KMS-11 (cell line): ENCODE results near the gene RNF148.

Source experiments
- H2AFZ ChIP-seq: fragments of 200-600 bp; sonication (generic); 2 replicates; pipeline ENCODE4 v1.6.1; 2016; ENCODE audit warnings: antibody characterized with exemption, mixed run types, low read depth
- H3K27ac ChIP-seq: fragments of 200-600 bp; sonication (generic); 2 replicates; pipeline ENCODE4 v1.6.1; 2016; ENCODE audit warnings: mild to moderate bottlenecking, mixed run types
- H3K27me3 ChIP-seq: fragments of 200-600 bp; sonication (generic); 2 replicates; pipeline ENCODE4 v1.6.1; 2017; ENCODE audit warnings: mild to moderate bottlenecking, low read depth, mixed run types, moderate library complexity; ENCODE audit not compliant: insufficient read depth
- H3K36me3 ChIP-seq: fragments of 200-600 bp; sonication (generic); 2 replicates; pipeline ENCODE4 v1.6.1; 2017; ENCODE audit warnings: mild to moderate bottlenecking, mixed run types; ENCODE audit not compliant: insufficient read depth
- H3K4me1 ChIP-seq: fragments of 200-600 bp; sonication (generic); 2 replicates; pipeline ENCODE4 v1.6.1; 2016; ENCODE audit warnings: mild to moderate bottlenecking, low read depth, mixed run types; ENCODE audit not compliant: poor library complexity, severe bottlenecking
- H3K4me2 ChIP-seq: fragments of 200-600 bp; sonication (generic); 2 replicates; pipeline ENCODE4 v1.7.0; 2016; ENCODE audit warnings: mild to moderate bottlenecking, mixed run types
- H3K4me3 ChIP-seq: fragments of 200-600 bp; sonication (generic); IDR thresholded peaks from 2 replicates; pipeline ENCODE4 v1.6.1; 2017; ENCODE audit warnings: low read depth, low read length, mixed read lengths; ENCODE audit not compliant: insufficient read depth
- H3K79me2 ChIP-seq: fragments of 200-600 bp; sonication (generic); 2 replicates; pipeline ENCODE4 v1.6.1; 2016; ENCODE audit warnings: low read depth, mixed run types; ENCODE audit not compliant: insufficient read depth
- H3K9ac ChIP-seq: fragments of 200-600 bp; sonication (generic); 2 replicates; pipeline ENCODE4 v1.6.1; 2016; ENCODE audit warnings: mild to moderate bottlenecking, mixed run types
- H4K20me1 ChIP-seq: fragments of 200-600 bp; sonication (generic); 2 replicates; pipeline ENCODE4 v1.6.1; 2016; ENCODE audit warnings: mild to moderate bottlenecking, mixed run types; ENCODE audit not compliant: insufficient read depth
- CTCF ChIP-seq: fragments of 200-600 bp; sonication (generic); conservative IDR thresholded peaks from 2 replicates; pipeline ENCODE4 v1.6.1; 2017; ENCODE audit warnings: low read depth, mild to moderate bottlenecking, antibody characterized with exemption, low read length, moderate library complexity, mixed read lengths

Gene RNF148

GRCh38 chr7:122691569-122692235 is 11.0 kb downstream of the RNF148 start:
- H3K27ac ChIP-seq: no peak overlapping the region
- no peaks in the 10 kb centered on the region for H3K36me3 ChIP-seq
- H3K4me2 ChIP-seq: no peak overlapping the region
- H2AFZ ChIP-seq: no peak overlapping the region
- no peaks in the 10 kb centered on the region for H3K79me2 ChIP-seq
- H3K4me3 ChIP-seq: no peak overlapping the region
- no peak for TF ChIP-seq CTCF
- no peak overlapping the region for H3K9ac ChIP-seq
- H3K4me1 ChIP-seq: no peaks in the 10 kb centered on the region
- H3K27me3 ChIP-seq: no peaks in the 10 kb centered on the region
- H4K20me1 ChIP-seq: no peaks in the 10 kb centered on the region

- no peak for TF ChIP-seq CTCF
Observed at GRCh38 chr7:122689346-122690109, 13.2 kb downstream of the RNF148 start.

GRCh38 chr7:122688400-122688998 is 14.2 kb downstream of the RNF148 start:
- Histone ChIP-seq H3K27ac (no peak overlapping the region), H4K20me1 (no peaks in the 10 kb centered on the region), H3K36me3 (no peaks in the 10 kb centered on the region), H3K9ac (no peak overlapping the region), H3K4me3 (no peak overlapping the region), H3K4me1 (no peaks in the 10 kb centered on the region), H3K27me3 (no peaks in the 10 kb centered on the region), H3K79me2 (no peaks in the 10 kb centered on the region), H3K4me2 (no peak overlapping the region), H2AFZ (no peak overlapping the region)
- TF ChIP-seq CTCF: no peak

More at GRCh38 chr7:122689346-122690109, 13.2 kb downstream of the RNF148 start:
- Histone ChIP-seq H3K27me3 (no peaks in the 10 kb centered on the region), H3K79me2 (no peaks in the 10 kb centered on the region), H2AFZ (no peak overlapping the region), H3K36me3 (no peaks in the 10 kb centered on the region), H3K4me2 (no peak overlapping the region), H3K27ac (no peak overlapping the region), H3K4me3 (no peak overlapping the region), H3K9ac (no peak overlapping the region), H4K20me1 (no peaks in the 10 kb centered on the region), H3K4me1 (no peaks in the 10 kb centered on the region)

- no peaks in the 10 kb centered on the region for H3K79me2 ChIP-seq
- no peak for TF ChIP-seq CTCF
- H2AFZ ChIP-seq: no peak overlapping the region
- H3K4me1 ChIP-seq: no peaks in the 10 kb centered on the region
- no peak overlapping the region for H3K4me3 ChIP-seq
- no peaks in the 10 kb centered on the region for H4K20me1 ChIP-seq
- H3K36me3 ChIP-seq: no peaks in the 10 kb centered on the region
- no peak overlapping the region for H3K4me2 ChIP-seq
- H3K27me3 ChIP-seq: no peaks in the 10 kb centered on the region
- no peak overlapping the region for H3K27ac ChIP-seq
- H3K9ac ChIP-seq: no peak overlapping the region
Observed at GRCh38 chr7:122686360-122686878, 16.3 kb downstream of the RNF148 start.
